Upper lobe of right lung (tissue), 1 donor: Measurements from ENCODE around the gene USE1. TPM values are rescaled to one million over a fixed set of nuclear protein-coding genes. Genes with fewer than 3 reads are reported as not detected.
A peak's percentile ranks its signal among the peaks of the same experiment; 100 is the strongest.

Experiments used
- ATAC-seq: fragments of 200-7000 bp; cut with Tn5 transposase; one replicate; pipeline ENCODE4 v1.9.1; 2020; ENCODE audit warnings: mild to moderate bottlenecking, moderate library complexity
- DNase-seq: peaks from one replicate; pipeline ENCODE4 v3.0.0-alpha.2; 2020
- H3K27ac ChIP-seq: fragments of 200-600 bp; one replicate; pipeline ENCODE4 v1.8.0; 2022
- H3K27me3 ChIP-seq: fragments of 200-600 bp; one replicate; pipeline ENCODE4 v1.8.0; 2022; ENCODE audit warnings: mild to moderate bottlenecking
- H3K36me3 ChIP-seq: fragments of 200-600 bp; one replicate; pipeline ENCODE4 v1.8.0; 2022
- H3K4me1 ChIP-seq: fragments of 200-600 bp; one replicate; pipeline ENCODE4 v1.8.0; 2022
- H3K4me3 ChIP-seq: fragments of 200-600 bp; one replicate; pipeline ENCODE4 v1.8.0; 2022; ENCODE audit warnings: mild to moderate bottlenecking
- H3K9me3 ChIP-seq: fragments of 200-600 bp; one replicate; pipeline ENCODE4 v1.8.0; 2022
- intact Hi-C: fragments of 100-400 bp; cut with DNase I; formaldehyde crosslinking; loops from one replicate; pipeline ENCODE4 v1.11.0; 2022
- total RNA-seq: library from RNA; stranded (reverse); fragmentation: NEBNext Ultra II Directional; extraction: Animal tissue kit (Norgen Biotek cat#: 25700); gene quantifications from one replicate; pipeline ENCODE4 v1.2.1, GENCODE V29; 2021
- TF ChIP-seq, protein P1 (sequence below): fragments of 200-600 bp; IDR thresholded peaks from one replicate; pipeline ENCODE4 v1.8.0; 2022; ENCODE audit warnings: antibody characterized with exemption
- donor health status: DM: no; HTN: yes; CAD: no; lungs with severe emphysema.

USE1 gene
- total RNA-seq, 1 donor from 2014 or later, result 24.0 TPM

DNA sequence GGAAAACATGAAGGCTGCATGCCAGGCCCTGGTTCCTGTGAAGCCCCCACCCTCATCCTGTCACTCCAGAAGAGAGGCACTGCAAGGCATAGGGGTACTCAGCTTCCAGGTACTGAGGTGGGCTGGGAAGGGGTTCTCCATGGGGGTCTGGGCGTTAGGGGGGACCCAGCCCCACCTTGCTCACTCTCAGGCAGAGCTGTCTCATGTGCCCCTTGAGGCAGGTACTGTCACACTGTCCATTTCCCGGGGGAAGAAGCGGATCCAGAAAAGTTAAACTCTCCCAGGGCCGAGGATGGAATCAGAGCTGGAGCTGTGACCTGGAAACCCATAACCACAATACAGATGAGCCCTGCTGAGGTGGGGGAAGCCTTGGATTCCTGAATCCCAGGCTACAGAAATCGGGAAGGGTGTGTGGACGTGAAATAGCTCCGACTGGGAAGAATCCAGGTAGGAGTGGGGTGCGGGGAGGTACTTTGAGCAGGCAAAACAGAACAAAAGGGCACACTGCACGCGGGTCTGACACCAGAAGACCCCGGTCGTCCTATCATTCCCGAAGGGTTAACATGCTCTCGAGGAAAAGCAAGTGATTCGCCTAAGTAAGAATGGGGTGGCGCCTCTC is 540 bp upstream of the USE1 start:
- Histone ChIP-seq H3K27me3 (no peaks in the 10 kb centered on the region), H3K4me1 (peaks cover 13% of the 10 kb centered on the region), H3K36me3 (peaks cover 50% of the 10 kb centered on the region), H3K4me3 (peak overlapping the region; percentile 73), H3K9me3 (no peaks in the 10 kb centered on the region), H3K27ac (peak overlapping the region; percentile 97)
- TF ChIP-seq, protein P1, sequence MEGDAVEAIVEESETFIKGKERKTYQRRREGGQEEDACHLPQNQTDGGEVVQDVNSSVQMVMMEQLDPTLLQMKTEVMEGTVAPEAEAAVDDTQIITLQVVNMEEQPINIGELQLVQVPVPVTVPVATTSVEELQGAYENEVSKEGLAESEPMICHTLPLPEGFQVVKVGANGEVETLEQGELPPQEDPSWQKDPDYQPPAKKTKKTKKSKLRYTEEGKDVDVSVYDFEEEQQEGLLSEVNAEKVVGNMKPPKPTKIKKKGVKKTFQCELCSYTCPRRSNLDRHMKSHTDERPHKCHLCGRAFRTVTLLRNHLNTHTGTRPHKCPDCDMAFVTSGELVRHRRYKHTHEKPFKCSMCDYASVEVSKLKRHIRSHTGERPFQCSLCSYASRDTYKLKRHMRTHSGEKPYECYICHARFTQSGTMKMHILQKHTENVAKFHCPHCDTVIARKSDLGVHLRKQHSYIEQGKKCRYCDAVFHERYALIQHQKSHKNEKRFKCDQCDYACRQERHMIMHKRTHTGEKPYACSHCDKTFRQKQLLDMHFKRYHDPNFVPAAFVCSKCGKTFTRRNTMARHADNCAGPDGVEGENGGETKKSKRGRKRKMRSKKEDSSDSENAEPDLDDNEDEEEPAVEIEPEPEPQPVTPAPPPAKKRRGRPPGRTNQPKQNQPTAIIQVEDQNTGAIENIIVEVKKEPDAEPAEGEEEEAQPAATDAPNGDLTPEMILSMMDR, result no peak
- ATAC-seq (no peak), DNase-seq (no peak)
- intact Hi-C loops, result no loop called here

DNA sequence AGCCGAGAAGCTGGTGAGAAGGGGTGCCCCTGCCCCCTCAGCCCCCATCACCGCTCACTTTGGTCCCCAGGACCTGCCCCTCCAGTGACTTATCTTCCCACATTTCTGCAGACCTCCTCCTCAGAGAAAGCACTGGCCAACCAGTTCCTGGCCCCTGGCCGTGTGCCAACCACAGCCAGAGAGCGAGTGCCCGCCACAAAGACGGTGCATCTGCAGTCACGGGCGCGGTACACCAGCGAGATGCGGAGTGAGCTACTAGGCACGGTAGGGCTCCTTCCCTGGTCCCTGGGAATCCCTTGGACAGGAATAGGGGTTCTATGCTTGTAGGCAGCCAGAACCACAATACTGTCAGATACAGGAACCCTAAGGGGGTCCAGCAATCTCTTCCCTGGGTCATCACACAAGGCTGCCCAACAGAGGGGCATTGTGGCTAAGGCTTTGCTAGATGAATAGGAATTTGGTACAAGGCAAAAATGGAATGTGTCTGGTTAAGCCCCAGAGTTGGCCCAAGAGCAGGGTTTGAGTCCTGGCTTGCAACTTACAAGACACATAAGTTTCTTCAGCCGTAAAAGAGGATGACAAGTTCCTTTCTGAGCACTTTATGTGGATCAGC is 1.0 kb downstream of the USE1 start:
- H3K27ac ChIP-seq, result peak overlapping the region; percentile 97
- peak overlapping the region; percentile 73 for H3K4me3 ChIP-seq
- intact Hi-C loops, result no loop called here
- H3K9me3 ChIP-seq, result no peaks in the 10 kb centered on the region
- H3K36me3 ChIP-seq, result peaks cover 39% of the 10 kb centered on the region
- no peaks in the 10 kb centered on the region for H3K27me3 ChIP-seq
- DNase-seq (no peak), ATAC-seq (no peak)
- TF ChIP-seq, protein P1, result no peak
- H3K4me1 ChIP-seq, result peaks cover 13% of the 10 kb centered on the region

DNA sequence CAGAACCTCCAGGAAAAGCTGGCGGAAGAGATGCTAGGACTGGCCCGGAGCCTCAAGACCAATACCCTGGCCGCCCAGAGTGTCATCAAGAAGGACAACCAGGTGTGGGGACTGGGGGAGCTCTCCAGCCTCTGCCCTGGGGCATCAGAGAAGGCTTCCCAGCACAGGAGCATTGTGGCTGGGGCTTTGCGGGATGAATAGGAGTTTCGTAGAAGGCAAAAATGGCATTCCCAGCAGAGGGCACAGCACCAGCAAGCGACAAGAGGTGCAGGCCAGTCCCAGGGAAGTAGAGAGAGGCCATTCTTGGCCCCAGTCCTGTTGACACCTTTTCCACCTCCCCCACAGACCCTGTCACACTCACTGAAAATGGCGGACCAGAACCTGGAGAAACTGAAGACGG is 4.1 kb downstream of the USE1 start:
- intact Hi-C loops, result no loop called here

DNA sequence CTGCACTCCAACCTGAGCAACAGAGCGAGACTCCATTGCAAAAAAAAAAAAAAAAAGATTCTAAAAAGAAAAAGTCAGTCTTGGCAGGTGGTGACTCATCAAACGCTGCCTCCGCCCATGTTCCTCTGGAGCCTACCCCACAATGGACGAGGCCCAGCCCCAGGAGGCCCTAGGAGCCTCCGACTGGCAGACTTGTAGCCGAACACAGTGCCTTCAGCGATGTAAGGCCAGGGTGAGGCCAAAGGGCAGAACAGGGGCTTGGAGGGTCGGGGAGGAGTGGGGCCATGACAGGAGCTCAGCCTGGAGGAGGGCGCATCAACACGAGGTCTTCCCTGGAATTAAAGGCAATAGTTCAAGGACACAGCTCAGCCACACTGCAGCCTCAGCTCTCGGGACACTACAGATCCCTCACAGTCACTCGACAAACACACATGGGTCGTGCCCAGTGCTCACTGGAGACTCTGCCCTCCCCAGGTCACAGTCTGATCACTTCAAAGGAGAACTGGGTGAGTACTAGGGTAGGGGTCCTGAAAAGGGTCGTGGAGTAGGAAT is 5.1 kb downstream of the USE1 start:
- Histone ChIP-seq H3K9me3 (no peaks in the 10 kb centered on the region), H3K27ac (no peak overlapping the region), H3K27me3 (no peaks in the 10 kb centered on the region), H3K36me3 (peaks cover 24% of the 10 kb centered on the region), H3K4me3 (no peak overlapping the region), H3K4me1 (peaks cover 6% of the 10 kb centered on the region)
- TF ChIP-seq, protein P1, result no peak
- no peak for ATAC-seq
- intact Hi-C loops, result no loop called here
- DNase-seq, result no peak

More for the DNA sequence above, 4.1 kb downstream of the USE1 start:
- H3K36me3 ChIP-seq, result peaks cover 24% of the 10 kb centered on the region
- H3K27me3 ChIP-seq, result no peaks in the 10 kb centered on the region
- H3K9me3 ChIP-seq, result no peaks in the 10 kb centered on the region
- no peak for ATAC-seq
- TF ChIP-seq, protein P1, result no peak
- no peak for DNase-seq
- H3K4me3 ChIP-seq, result no peak overlapping the region
- no peak overlapping the region for H3K27ac ChIP-seq
- H3K4me1 ChIP-seq, result peaks cover 12% of the 10 kb centered on the region

DNA sequence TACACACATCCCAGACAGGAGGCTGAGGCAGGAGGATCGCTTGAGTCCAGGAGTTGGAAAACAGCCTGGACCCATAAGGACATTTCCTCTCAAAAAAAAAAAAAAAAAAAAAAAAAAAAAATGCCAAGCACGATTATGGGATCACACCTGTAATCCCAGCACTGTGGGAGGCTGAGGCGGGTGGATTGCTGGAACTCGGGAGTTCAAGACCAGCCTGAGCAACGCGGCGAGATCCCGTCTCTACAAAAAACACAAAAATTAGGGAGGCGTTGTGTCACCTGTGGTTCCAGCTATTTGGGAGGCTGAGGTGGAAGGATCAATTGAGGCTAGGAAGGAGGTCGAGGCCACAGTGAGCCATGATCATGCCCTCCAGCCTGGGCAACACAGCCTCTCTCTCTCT is 9.9 kb downstream of the USE1 start:
- Histone ChIP-seq H3K4me3 (no peak overlapping the region), H3K27me3 (no peaks in the 10 kb centered on the region), H3K36me3 (no peaks in the 10 kb centered on the region), H3K27ac (no peak overlapping the region), H3K9me3 (no peaks in the 10 kb centered on the region), H3K4me1 (peaks cover 11% of the 10 kb centered on the region)
- ATAC-seq, result no peak
- TF ChIP-seq, protein P1, result no peak
- no peak for DNase-seq
- intact Hi-C loops, result no loop called here
